ENCODE results near the gene BCR. TPM values are rescaled to one million over a fixed set of nuclear protein-coding genes. Genes with fewer than 3 reads are reported as not detected.

BCR gene
- total RNA-seq, 1 donor from 2014 or later: 102 TPM

DNA sequence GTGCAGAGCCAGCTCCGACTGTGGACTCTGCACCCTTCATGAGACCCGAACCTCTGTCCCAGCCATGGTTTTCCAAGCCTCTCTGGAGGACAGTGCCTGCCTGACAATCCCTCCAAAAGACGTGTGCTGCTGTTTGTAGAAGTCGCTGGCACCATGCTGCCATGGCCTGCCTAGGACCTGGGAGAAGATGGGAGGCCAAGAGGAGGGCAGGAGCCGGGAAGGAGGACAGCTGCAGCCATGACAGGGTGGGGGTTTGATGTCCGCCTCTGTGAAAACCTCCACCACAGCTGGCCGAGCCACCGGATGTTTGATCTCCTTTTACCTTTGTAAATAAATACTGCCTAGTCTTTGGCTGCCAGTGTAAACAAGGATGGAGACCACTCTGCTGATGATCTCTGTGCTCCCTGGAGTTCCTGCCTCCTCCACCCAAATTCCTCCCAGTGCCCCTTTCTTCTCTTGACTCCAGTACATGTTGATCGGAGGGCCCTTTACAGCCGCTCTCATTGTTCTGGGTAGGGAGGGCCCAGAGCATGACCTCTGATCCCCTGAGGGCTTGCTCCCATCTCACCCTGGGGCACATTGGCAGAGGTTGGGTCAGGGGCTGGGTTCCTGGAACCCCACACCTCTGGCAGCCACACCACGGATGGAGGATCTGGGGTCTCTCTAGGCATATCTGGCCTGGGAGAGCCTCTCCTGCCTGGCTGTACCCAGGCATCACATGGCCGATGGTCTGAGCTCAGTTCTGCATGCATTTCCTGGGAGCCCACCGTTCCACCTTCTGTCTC lies 66.9 kb downstream of the BCR start:
- Mint-ChIP-seq H3K27me3 (no peaks in the 10 kb centered on the region), H3K9me3 (ENCODE audit: low read depth) (no peaks in the 10 kb centered on the region), H3K36me3 (ENCODE audit: insufficient read depth) (no peaks in the 10 kb centered on the region), H3K4me3 (ENCODE audit: low read depth) (no peak overlapping the region), H3K4me1 (ENCODE audit: low read depth) (peaks cover 78% of the 10 kb centered on the region), H3K27ac (peak overlapping the region; percentile 94)
- TF ChIP-seq, protein P1, sequence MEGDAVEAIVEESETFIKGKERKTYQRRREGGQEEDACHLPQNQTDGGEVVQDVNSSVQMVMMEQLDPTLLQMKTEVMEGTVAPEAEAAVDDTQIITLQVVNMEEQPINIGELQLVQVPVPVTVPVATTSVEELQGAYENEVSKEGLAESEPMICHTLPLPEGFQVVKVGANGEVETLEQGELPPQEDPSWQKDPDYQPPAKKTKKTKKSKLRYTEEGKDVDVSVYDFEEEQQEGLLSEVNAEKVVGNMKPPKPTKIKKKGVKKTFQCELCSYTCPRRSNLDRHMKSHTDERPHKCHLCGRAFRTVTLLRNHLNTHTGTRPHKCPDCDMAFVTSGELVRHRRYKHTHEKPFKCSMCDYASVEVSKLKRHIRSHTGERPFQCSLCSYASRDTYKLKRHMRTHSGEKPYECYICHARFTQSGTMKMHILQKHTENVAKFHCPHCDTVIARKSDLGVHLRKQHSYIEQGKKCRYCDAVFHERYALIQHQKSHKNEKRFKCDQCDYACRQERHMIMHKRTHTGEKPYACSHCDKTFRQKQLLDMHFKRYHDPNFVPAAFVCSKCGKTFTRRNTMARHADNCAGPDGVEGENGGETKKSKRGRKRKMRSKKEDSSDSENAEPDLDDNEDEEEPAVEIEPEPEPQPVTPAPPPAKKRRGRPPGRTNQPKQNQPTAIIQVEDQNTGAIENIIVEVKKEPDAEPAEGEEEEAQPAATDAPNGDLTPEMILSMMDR (IDR thresholded peaks at IDR 0.05; ENCODE audit: unreplicated experiment): no peak
- DNase-seq (ENCODE audit: low spot score, unreplicated experiment): no peak

DNA sequence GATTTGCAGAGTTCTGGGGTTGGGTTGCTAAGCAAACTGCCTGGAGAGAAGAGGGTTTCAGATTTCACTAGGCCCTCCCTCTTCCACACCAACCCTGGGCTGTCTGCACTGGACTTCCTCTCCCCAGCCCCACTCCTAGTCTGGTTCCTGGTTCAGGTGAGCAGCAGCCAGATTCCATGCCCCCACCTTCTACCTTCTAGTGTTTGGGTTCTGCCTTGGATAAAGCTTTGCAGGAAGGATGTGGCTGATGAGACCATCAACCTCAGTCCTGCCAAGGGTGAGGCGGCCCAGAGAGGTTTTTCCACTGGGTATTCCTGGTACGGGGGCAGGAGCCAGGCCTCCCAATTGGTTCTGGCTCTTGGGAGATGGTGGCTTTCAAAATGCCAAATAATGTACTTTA lies 68.3 kb downstream of the BCR start:
- no peaks in the 10 kb centered on the region for H3K27me3 Mint-ChIP-seq
- H3K4me1 Mint-ChIP-seq (ENCODE audit: low read depth): peaks cover 64% of the 10 kb centered on the region
- H3K36me3 Mint-ChIP-seq (ENCODE audit: insufficient read depth): no peaks in the 10 kb centered on the region
- no peaks in the 10 kb centered on the region for H3K9me3 Mint-ChIP-seq (ENCODE audit: low read depth)
- no peak for DNase-seq (ENCODE audit: low spot score, unreplicated experiment)
- TF ChIP-seq, protein P1 (IDR thresholded peaks at IDR 0.05; ENCODE audit: unreplicated experiment): no peak
- no peak overlapping the region for H3K27ac Mint-ChIP-seq
- no peak overlapping the region for H3K4me3 Mint-ChIP-seq (ENCODE audit: low read depth)

DNA sequence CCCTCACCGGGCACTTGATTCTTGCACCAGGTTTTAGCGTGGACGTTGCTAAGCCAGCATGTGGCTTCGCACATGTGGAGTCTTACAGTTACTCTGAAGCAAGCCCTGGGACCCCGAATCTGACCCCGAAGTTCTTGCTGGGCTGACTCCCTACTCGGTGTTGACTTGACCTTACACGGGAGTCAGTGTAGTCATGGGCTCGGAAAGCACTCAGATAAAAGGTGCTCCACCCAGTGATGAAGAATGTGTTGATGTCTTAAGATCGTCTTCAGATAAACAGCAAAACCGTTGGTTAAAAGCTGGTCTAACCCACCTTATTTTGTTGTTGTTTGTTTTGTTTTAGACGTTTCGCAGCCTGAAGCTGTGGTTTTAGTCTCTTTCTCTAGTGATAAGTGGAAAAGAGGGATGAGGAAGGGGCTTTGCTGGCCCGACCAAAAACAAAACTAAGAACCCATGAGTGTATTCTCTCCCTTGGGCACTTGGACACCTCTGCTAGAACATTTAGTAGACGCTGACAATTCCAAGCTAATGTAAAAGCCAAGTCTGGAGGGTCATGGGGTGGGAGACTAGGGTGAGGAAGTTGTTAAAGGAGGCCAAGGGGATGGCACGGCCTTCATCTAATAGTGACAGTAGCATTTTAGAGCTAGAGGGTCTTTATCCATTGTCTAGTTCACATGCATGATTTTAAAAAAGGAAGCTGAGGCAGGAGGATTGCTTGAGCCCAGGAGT lies 69.9 kb downstream of the BCR start:
- H3K9me3 Mint-ChIP-seq (ENCODE audit: low read depth): no peaks in the 10 kb centered on the region
- H3K4me3 Mint-ChIP-seq (ENCODE audit: low read depth): no peak overlapping the region
- H3K36me3 Mint-ChIP-seq (ENCODE audit: insufficient read depth): peaks cover 5% of the 10 kb centered on the region
- TF ChIP-seq, protein P1 (IDR thresholded peaks at IDR 0.05; ENCODE audit: unreplicated experiment): no peak
- DNase-seq (ENCODE audit: low spot score, unreplicated experiment): no peak
- H3K27me3 Mint-ChIP-seq: no peaks in the 10 kb centered on the region
- peak overlapping the region; percentile 80 for H3K27ac Mint-ChIP-seq
- peaks cover 50% of the 10 kb centered on the region for H3K4me1 Mint-ChIP-seq (ENCODE audit: low read depth)

DNA sequence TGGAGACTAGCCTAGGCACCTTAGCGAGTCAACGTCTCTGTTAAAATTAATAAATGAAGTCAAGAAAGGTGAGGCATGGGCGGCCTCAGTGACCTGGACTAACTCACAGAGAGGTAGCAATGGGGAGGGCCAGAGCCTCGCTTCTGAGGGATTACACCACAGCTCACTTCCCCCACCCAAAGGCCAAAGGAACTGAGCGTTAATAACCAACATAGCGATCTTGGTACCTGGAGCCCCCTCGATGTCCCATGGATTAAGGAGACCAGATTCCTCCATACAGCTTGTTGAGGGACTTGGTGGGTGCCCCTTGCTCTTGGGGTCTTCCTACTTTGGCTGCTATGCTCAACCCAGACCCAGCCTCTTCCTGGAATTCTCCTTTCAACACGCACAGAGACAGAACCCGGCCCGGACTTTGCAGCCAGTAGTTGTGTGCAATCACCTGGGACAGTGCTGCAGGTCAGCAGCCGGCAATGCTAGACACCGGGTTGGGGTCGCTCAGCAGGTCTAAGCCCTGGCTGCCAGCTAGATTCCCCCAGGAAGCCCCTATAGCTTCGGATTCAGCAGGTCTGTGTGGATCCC lies 70.6 kb downstream of the BCR start:
- Mint-ChIP-seq H3K27me3 (no peaks in the 10 kb centered on the region), H3K36me3 (ENCODE audit: insufficient read depth) (peaks cover 7% of the 10 kb centered on the region), H3K9me3 (ENCODE audit: low read depth) (no peaks in the 10 kb centered on the region), H3K27ac (no peak overlapping the region), H3K4me1 (ENCODE audit: low read depth) (peaks cover 46% of the 10 kb centered on the region), H3K4me3 (ENCODE audit: low read depth) (no peak overlapping the region)
- TF ChIP-seq, protein P1 (IDR thresholded peaks at IDR 0.05; ENCODE audit: unreplicated experiment): no peak
- DNase-seq (ENCODE audit: low spot score, unreplicated experiment): no peak

DNA sequence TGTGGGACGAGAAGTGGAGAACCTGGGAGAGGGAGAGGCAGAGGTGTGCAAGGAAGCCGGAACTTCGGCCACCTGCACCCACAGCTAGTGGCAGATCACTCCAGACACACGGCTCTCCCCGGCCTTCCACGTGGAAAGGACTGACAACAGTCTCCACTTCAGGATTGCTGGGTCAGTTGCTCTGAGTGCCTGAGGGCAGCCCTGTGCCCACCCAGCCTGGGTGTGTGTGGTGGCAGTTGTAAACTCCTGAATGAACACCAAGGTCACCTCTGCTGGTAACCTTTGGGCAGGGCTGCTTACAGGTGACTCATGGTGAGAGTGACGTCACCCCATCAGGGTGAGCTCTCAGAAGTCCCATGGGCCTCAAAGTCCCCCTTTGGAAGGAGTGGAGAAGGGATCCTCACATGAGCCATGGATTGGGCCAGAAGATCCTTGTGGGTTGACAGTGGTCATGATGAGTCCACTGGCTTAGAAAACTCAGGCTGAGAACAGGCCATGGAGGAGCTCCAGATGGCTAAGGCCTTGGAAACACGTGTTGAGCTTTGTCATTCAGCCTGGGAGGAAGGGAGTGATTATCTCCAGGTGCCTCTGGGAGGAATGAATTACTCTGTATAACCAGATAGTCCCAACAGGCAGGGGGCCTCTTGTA lies 71.3 kb downstream of the BCR start:
- DNase-seq (ENCODE audit: low spot score, unreplicated experiment): no peak
- peaks cover 39% of the 10 kb centered on the region for H3K4me1 Mint-ChIP-seq (ENCODE audit: low read depth)
- H3K9me3 Mint-ChIP-seq (ENCODE audit: low read depth): no peaks in the 10 kb centered on the region
- H3K36me3 Mint-ChIP-seq (ENCODE audit: insufficient read depth): peaks cover 7% of the 10 kb centered on the region
- no peak overlapping the region for H3K4me3 Mint-ChIP-seq (ENCODE audit: low read depth)
- no peaks in the 10 kb centered on the region for H3K27me3 Mint-ChIP-seq
- H3K27ac Mint-ChIP-seq: peak overlapping the region; percentile 59
- TF ChIP-seq, protein P1 (IDR thresholded peaks at IDR 0.05; ENCODE audit: unreplicated experiment): no peak
